Right hindlimb (tissue), 1 donor: Measurements from ENCODE around the gene LMOD1.
"Not testable (repeated sequence)": the region's sequence is repeated elsewhere in the genome, so short reads cannot be mapped to it uniquely, and the experiment has no call there.

Source experiments
- DNase-seq: peaks from one replicate; pipeline ENCODE4 v3.0.0-alpha.2; 2018

Gene LMOD1

DNA sequence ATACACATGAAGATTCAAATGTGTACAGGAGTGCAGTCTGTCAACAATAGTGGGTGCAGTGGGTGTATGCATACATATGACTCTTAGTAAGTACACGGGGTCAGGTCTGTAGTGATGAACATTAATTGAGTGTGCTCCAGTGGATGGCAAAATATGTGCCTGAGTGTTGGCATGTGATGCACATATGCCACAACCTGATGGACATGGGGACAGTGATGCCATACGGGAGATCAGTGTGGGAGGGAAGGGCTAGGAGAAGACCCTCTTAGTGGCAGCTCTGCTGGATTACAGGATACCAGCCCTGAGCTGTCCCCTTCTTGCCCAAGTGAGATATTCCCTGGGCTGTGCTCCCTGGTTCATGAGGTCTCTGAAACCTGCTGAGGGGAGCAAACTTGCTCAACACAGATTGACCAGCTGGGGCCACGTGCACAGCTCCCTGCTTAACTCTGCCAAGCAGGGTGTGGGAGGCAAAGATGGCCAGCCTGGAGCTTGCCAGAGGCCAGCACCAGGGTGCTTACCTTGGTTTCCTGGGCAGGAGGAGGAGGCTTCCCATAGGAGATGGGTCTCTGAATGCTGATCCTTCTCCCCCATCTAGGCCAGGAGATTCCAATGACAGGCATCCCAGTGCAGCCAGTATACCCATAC, 55.4 kb downstream of the LMOD1 start:
- DNase-seq, result no peak

DNA sequence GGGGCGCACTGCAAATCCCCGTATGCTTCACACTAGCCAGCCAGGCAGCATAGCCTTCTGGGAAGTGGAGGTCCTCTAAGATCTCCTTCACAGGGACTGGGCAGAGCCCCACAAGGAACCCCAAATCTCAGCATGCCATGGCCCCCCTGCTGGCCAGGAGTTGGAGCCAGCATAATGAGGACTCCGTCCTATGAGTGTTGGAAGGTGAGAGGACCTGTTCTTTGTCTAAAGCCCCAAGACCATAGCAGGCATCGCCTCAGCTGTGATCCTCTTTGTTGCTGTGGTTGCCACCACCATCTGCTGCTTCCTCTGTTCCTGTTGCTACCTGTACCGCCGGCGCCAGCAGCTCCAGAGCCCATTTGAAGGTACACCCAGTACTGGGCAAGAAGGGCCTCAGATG, 56.1 kb downstream of the LMOD1 start:
- no peak for DNase-seq

DNA sequence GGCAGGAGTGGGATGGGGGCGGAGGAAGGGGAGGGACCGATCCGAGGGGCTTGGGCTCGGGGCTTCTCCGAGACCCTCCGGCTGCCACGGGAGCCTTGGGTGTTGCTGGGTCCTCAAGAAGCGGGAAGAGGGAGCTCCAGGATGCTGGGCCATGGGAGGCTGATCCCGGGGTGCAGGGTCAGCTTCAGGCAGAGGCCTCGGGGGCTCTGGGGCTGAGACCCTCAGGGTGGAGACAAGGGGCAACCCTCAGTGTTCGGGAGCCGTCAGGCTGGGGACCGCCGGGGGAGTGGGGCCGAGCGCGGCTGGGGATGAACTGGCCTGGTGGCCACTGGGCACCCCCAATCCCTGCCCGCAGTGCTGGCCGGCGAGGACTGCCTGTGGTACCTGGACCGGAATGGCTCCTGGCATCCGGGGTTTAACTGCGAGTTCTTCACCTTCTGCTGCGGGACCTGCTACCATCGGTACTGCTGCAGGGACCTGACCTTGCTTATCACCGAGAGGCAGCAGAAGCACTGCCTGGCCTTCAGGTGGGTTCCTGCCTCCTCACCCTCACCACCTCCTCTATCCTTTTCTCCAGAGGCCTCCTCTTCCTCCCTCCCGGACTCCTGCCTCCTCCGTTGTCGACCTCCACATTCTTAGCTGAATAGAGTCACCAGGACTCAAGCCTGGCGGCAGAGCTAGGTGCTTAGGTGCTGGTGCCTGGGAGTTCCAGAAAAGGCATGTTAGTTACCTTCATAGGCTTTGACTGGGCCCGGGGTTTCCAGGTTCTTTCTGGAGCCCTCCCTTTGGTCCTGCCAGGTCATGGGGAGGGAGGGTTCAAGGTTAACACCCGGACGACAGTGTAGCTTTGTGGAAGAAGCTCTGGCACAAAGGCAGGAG, 57.0 kb downstream of the LMOD1 start:
- DNase-seq, result no peak

DNA sequence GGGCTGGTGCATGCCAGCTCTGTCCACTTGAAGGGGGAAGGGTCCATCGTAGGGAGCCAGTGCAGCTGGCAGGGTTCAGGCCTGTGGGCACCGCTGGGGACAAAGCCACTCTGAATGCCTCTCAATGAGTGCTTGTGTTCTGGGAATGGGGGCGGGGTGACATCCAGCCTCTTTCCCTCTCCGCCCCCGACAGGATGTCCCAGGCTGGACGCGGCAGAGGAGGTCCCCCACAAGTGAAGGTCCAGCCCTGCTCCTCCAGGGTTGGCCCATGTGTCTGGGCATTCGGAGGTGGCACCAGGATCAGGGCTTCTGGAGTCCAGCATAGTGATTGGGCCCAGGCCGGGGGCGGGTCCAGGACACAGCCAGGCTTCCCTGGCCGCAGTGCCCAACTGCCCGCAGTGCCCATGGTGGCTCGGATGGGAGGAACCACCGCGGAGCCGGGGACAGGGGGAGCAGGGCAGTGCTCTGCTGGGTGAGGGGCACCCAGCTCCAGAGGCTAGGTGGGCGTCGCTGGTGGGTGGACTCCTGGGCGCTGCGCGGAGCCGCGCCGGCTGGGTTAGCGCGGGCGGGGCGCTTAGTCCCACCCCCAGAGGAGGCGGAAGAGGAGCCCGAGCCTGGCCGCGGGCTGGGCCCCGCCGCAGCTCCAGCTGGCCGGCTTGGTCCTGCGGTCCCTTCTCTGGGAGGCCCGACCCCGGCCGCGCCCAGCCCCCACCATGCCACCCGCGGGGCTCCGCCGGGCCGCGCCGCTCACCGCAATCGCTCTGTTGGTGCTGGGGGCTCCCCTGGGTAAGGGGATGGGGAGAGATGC, 57.9 kb downstream of the LMOD1 start, which contains the start of gene SHISA4:
Gene SHISA4, plus strand, starts transcription at position 617 of the 808 bp plus-strand sequence. Its CDS starts 97 bp downstream, at position 714.
- DNase-seq, result peak; percentile 87

DNA sequence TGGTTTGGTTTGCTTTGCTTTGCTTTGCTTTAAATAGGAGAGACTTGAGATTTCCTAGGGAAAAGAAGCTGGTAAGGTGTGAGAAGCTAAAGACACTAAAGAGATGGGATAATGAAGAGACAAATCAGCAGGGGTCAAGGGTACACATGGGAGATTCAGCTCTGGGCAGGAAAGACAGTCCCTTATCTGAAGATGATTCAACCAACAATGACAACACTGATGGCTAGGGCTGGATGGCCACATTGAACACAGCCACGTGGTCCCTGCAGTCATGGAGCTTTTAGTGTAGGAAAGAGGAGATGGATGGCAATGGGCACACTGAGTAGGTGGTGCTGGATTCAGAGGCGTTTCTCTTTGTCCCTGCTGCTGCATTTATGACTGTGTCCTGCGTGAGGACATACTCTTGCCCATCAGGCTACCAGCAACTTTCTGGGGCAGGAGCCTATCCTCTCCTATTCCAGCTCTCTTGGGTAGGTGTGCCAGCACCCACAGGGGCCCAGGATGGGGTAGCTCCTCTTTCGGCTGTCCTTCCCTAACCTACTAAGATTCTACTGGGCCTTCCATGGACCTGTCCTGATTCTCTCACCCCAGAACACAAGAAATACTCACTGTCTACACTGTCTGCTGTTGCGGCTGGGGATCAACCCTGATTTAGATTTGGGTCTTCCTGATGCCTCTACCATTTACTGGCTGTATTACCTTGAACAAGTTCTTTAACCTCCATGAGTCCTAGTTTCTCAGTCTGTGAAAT, 59.1 kb downstream of the LMOD1 start:
- DNase-seq, result no peak

GRCh38 chr1:201886103-201886885, 60.1 kb downstream of the LMOD1 start:
- no peak for DNase-seq

DNA sequence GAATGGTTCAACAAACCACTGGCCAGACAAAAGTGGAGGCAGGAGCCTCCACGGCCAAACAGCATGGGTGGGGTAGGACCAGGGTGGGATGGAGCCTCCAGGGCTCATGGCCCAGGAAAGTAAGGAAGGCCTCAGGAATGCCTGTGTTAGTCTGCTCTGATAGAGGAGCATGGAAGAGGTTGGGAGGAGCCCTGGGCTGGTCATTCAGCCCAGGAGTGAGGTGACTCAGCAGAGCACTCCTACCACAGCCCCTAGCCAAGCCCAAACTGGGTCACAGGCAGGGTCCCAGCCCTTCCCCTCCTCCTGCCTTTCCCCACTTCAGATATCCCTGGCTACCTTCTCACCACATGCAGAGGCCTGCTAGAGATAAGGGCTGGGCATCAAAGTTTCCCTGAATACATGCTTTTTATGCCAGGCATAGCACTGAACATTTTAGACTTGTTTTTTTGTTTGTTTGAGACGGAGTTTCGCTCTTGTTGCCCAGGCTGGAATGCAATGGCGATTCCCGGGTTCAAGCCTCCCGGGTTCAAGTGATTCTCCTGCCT, 60.7 kb downstream of the LMOD1 start:
- no peak for DNase-seq

DNA sequence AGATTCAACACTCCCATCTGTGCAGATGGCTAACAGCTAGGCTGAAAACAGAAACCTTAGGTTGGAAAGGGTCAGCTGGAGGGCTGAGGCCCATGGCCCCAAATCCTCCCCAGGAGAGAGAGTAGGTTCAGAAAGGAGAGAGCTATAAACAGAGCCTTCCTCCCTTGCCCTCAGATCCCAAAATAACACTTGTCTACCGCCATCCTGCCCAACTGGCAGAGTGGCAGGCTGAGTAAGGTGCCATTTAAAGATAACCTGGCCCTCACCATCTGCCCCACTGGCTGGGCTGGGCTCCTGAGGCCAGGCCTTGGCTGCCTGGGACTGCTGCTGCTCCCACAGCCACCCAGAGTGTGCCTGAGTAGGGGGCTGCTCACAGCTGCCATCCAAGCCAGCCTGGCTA, 61.9 kb downstream of the LMOD1 start:
- DNase-seq, result no peak

- DNase-seq, result no peak
Measured at GRCh38 chr1:201883786-201884185, 62.6 kb downstream of the LMOD1 start.

DNA sequence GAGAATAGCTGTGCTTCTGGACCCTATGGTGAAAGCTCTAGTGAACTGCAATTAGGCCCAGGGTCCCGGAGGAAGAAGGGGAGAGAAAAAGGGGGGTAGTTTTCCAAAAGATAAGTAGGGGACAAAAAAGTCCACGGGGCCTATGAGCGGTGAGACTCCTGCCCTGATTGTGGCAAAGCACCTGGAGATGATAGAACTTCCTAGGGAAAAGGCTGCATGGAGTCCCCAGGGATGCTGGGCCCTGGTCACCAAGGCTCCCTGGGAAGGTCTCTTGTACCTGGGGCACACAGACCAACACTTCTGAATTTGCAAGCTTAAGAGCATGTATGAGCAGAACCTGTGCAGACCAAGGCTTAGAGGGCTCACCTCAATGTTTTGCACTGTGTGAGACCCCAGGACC, 63.1 kb downstream of the LMOD1 start:
- DNase-seq, result no peak

GRCh38 chr1:201882665-201883132, 63.6 kb downstream of the LMOD1 start:
- no peak for DNase-seq

DNA sequence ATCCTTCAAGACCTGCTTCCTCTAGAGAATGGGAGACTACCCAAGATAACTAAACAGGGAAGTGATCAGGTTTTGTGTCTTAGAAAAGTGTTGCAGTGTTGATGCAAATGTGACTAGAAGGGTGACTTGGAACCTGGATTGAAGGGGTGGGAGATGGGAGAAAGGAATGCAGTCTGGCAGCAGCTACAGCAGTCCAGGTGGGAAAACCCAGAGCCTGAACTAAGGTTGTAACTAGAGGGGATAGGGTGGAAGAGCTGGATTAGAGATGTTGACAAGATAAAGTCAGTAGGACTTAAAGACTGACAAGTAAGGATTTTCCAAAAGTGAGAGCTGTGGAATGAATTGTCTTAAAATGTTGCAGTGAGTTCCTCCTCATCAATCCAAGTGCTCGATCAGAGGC, 64.7 kb downstream of the LMOD1 start:
- no peak for DNase-seq

- no peak for DNase-seq
Measured at GRCh38 chr1:201880928-201881571, 65.3 kb downstream of the LMOD1 start.

DNA sequence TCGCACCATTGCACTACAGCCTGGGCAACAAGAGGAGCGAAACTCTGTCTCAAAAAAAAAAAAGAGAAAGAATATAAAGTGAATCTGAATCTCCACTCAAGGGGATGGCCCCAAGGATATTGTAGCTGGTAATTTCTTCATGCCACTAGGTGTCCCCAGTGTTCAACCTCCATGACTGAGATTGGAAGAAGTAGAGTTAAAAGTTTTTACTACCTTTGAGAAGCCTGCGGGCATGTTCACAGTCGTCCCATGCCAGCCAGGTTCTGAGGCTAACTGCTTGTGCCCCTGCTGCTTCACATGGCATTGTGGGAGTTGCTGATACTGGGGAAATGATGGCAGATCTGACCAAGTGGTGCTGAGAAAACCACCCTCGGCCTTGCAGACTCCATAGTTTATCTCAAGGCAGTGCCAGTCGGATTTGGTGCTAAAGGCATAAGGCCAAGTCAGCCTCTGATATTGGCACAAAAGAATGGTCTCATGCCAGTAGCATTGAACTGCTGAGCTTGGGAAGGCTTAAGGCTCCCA, 68.4 kb downstream of the LMOD1 start:
- DNase-seq, result no peak

GRCh38 chr1:201876148-201876818, 70.1 kb downstream of the LMOD1 start:
- DNase-seq, result no peak

DNA sequence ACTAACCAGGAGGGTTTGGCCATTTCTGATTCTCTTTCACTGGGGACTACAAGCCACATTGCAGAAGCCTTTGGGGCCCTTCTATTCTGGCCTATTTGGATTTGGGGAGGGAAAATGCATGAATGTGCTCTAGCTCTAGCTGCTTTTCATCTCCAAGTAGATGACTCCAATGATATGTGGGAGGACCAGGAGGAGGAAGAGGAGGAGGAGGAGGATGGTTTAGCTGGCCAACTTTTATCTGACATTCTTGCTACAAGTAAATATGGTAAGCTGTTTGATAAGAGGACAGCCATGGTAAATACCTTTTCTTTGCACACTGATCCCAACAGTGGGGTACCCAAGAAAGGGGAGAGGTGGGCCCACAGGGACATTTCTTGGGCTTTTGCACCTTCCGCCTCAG, 71.7 kb downstream of the LMOD1 start:
- no peak for DNase-seq

DNA sequence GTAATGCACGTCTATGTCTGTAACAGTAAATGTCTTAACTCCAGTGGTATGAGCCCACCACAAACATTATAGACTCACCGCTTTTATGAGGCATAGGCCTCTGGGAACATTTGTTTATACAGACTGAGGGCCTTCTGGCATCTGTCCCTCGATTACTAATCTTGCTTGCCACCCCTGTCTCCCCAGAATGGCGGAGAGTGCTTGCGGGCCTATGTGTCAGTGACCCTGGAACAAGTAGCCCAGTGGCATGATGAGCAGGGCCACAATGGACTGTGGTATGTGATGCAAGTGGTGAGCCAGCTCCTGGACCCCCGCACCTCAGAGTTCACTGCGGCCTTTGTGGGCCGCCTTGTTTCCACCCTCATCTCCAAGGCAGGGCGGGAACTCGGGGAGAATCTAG, 76.0 kb downstream of the LMOD1 start:
- no peak for DNase-seq

DNA sequence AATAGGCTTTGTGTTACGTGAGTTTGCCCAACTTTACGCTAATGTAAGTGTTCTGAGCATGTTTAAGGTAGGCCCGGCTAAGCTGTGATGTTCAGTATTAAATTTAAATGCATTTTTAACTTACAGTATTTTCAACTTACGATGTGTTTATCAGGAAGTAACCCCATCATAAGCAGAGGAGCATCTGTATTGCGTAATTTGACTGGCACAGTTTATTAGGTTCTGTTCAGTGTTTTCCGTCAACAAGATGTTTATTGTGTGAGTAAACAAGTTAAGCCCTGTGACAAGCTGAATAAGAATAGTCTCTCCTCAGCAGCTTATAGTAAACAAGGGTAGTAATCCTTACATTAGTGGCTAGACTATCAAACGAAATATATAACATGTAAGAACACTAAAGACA, 84.9 kb downstream of the LMOD1 start:
- no peak for DNase-seq

DNA sequence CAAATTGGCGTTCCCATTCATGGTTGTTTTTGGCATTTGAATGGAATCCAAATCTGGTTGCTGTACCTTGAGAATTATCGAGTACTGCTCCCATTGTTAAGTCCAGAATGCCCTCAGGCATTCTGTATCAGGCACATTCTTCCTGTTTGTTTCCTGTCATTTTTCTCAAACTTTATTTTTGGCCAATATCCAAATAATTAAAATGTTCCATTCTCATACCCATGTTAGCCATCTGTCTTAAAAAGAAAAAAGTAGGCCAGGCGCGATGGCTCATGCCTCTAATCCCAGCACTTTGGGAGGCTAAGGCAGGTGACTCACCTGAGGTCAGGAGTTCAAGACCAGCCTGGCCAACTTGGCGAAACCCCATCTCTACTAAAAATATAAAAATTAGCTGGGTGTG, 86.9 kb downstream of the LMOD1 start:
- no peak for DNase-seq

DNA sequence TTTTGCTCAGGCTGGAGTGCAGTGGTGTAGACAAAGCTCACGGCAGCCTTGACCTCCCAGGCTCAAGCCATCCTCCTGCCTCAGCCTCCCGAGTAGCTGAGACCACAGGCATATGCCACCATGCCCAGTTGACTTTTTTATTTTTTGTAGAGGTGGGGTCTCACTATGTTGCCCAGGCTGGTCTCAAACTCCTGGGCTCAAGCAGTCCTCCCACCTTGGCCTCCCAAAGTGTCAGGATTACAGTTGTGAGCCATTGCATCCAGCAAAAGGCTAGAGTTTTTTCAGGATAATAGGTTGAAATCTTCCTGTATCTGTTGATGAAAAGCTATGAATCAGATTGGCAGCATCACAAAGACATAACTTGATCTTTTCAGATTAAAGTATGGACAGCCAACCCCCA, 89.6 kb downstream of the LMOD1 start:
- DNase-seq, result not testable (repeated sequence)
